PC-3 (cell line): ENCODE measurements around the gene MINDY1. TPM values are rescaled to one million over a fixed set of nuclear protein-coding genes. Genes with fewer than 3 reads are reported as not detected.

Experiments
- ATAC-seq: fragments of 200-7000 bp; cut with Tn5 transposase; 2 replicates; pipeline ENCODE4 v1.9.1; 2020; ENCODE audit warnings: mild to moderate bottlenecking, moderate library complexity
- Bru-seq: library from RNA; stranded (reverse); fragments of 400-500 nt; gene quantifications from one replicate; lab custom pipeline; 2021; lab: Mats Ljungman, UMichigan
- BruChase-seq, 2 experiments: library from RNA; stranded (reverse); fragments of 400-500 nt; gene quantifications; one replicate each; lab custom pipeline; 2021; lab: Mats Ljungman, UMichigan
- BruUV-seq: library from RNA; stranded (reverse); fragments of 400-500 nt; replicated peaks from 2 replicates; lab custom pipeline; 2021; lab: Mats Ljungman, UMichigan
- CTCF ChIA-PET: fragments of 300-600 bp; sonication (Branson Sonifier 250); formaldehyde crosslinking; loops from one replicate; lab custom pipeline; 2022; ENCODE audit warnings: antibody characterized with exemption; lab: Charles Lee
- POLR2A ChIA-PET: fragments of 300-600 bp; sonication (Branson Sonifier 250); formaldehyde crosslinking; loops from one replicate; lab custom pipeline; 2022; ENCODE audit warnings: antibody characterized with exemption; ENCODE audit not compliant: unreplicated experiment; lab: Charles Lee
- DNase-seq: peaks from one replicate; pipeline ENCODE4 v3.0.0-alpha.2; 2015
- H2AFZ ChIP-seq: fragments of 300-600 bp; sonication (generic); 2 replicates; pipeline ENCODE4 v1.6.0; 2016; ENCODE audit warnings: antibody characterized with exemption, low read length
- H3F3A ChIP-seq: fragments of 300-600 bp; sonication (generic); one replicate; pipeline ENCODE4 v1.6.0; 2017; ENCODE audit warnings: antibody characterized with exemption, low read length, control low read depth, mild to moderate bottlenecking; ENCODE audit not compliant: unreplicated experiment
- H3K27ac ChIP-seq: fragments of 300-600 bp; sonication (generic); 2 replicates; pipeline ENCODE4 v1.5.1; 2016; ENCODE audit warnings: mild to moderate bottlenecking, low read length
- H3K27me3 ChIP-seq: fragments of 300-600 bp; sonication (generic); 2 replicates; pipeline ENCODE4 v1.6.1; 2016; ENCODE audit warnings: low read length, mixed read lengths
- H3K36me3 ChIP-seq: fragments of 300-600 bp; sonication (generic); 2 replicates; pipeline ENCODE4 v1.6.1; 2016; ENCODE audit warnings: low read depth, mixed run types, low read length, mixed read lengths
- H3K4me1 ChIP-seq: fragments of 300-600 bp; sonication (generic); 2 replicates; pipeline ENCODE4 v1.5.1; 2016; ENCODE audit warnings: low read length; ENCODE audit not compliant: insufficient read depth
- H3K4me2 ChIP-seq: fragments of 300-600 bp; sonication (generic); 2 replicates; pipeline ENCODE4 v1.6.0; 2016; ENCODE audit warnings: low read length
- H3K4me3 ChIP-seq: fragments of 300-600 bp; sonication (generic); 2 replicates; pipeline ENCODE4 v1.5.1; 2016; ENCODE audit warnings: mild to moderate bottlenecking, low read length, mixed read lengths
- H3K79me2 ChIP-seq: fragments of 300-600 bp; sonication (generic); 2 replicates; pipeline ENCODE4 v1.6.1; 2017; ENCODE audit warnings: low read length, mixed read lengths
- H3K9ac ChIP-seq: fragments of 300-600 bp; sonication (generic); 2 replicates; pipeline ENCODE4 v1.6.0; 2016; ENCODE audit warnings: mild to moderate bottlenecking, low read length
- H3K9me2 ChIP-seq: fragments of 300-600 bp; sonication (generic); replicated peaks from 2 replicates; pipeline ENCODE4 v1.6.1; 2016; ENCODE audit warnings: mixed run types, low read length, mixed read lengths
- H3K9me3 ChIP-seq: fragments of 300-600 bp; sonication (generic); 2 replicates; pipeline ENCODE4 v1.6.1; 2016; ENCODE audit warnings: low read length, mixed read lengths
- H4K20me1 ChIP-seq: fragments of 300-600 bp; sonication (generic); 2 replicates; pipeline ENCODE4 v1.6.1; 2016; ENCODE audit warnings: low read length, mixed read lengths
- EZH2 ChIP-seq: fragments of 300-600 bp; sonication (generic); IDR thresholded peaks from one replicate; pipeline ENCODE4 v1.6.1; 2017; ENCODE audit warnings: antibody characterized with exemption, mild to moderate bottlenecking, low read length; ENCODE audit not compliant: unreplicated experiment
- EZH2phosphoT487 ChIP-seq: fragments of 300-600 bp; sonication (generic); IDR thresholded peaks from 2 replicates; pipeline ENCODE4 v1.6.1; 2018; ENCODE audit warnings: mild to moderate bottlenecking, antibody characterized with exemption, low read length, borderline replicate concordance
- intact Hi-C: fragments of 100-400 bp; cut with micrococcal nuclease; formaldehyde crosslinking; loops from 2 replicates; pipeline ENCODE4 v1.9.0; 2023
- long read RNA-seq: library from polyadenylated mRNA; unstranded; transcript quantifications from one replicate; pipeline ENCODE4 v2.0.0, GENCODE V29; 2021; ENCODE audit not compliant: unreplicated experiment
- total RNA-seq: library from RNA; depleted of rRNA; stranded (reverse); fragments of >200 nt; gene quantifications from 2 replicates; pipeline ENCODE4 v1.2.3, GENCODE V29; 2014; rRNA removed
- TF ChIP-seq, protein P1 (sequence below): fragments of 300-600 bp; sonication (generic); conservative IDR thresholded peaks from 2 replicates; pipeline ENCODE4 v1.5.1; 2017; ENCODE audit warnings: antibody characterized with exemption, low read depth, mild to moderate bottlenecking, low read length

MINDY1 gene, protein sequence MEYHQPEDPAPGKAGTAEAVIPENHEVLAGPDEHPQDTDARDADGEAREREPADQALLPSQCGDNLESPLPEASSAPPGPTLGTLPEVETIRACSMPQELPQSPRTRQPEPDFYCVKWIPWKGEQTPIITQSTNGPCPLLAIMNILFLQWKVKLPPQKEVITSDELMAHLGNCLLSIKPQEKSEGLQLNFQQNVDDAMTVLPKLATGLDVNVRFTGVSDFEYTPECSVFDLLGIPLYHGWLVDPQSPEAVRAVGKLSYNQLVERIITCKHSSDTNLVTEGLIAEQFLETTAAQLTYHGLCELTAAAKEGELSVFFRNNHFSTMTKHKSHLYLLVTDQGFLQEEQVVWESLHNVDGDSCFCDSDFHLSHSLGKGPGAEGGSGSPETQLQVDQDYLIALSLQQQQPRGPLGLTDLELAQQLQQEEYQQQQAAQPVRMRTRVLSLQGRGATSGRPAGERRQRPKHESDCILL
- total RNA-seq = 6.3 and 7.8 TPM in 2 replicates
- percentile 47 among the genes with signal in this experiment for Bru-seq, nascent RNA
- BruChase-seq, experiment 1, labeled RNA remaining after a 6-hour chase = percentile 55 among the genes with signal in this experiment
- BruChase-seq, experiment 2, labeled RNA remaining after a 2-hour chase = percentile 47 among the genes with signal in this experiment
- long read RNA-seq, partial matches to known transcripts = 2 of 9 reads
- long read RNA-seq, other reads (novel, unspliced or antisense) = 7 of 9 reads

DNA sequence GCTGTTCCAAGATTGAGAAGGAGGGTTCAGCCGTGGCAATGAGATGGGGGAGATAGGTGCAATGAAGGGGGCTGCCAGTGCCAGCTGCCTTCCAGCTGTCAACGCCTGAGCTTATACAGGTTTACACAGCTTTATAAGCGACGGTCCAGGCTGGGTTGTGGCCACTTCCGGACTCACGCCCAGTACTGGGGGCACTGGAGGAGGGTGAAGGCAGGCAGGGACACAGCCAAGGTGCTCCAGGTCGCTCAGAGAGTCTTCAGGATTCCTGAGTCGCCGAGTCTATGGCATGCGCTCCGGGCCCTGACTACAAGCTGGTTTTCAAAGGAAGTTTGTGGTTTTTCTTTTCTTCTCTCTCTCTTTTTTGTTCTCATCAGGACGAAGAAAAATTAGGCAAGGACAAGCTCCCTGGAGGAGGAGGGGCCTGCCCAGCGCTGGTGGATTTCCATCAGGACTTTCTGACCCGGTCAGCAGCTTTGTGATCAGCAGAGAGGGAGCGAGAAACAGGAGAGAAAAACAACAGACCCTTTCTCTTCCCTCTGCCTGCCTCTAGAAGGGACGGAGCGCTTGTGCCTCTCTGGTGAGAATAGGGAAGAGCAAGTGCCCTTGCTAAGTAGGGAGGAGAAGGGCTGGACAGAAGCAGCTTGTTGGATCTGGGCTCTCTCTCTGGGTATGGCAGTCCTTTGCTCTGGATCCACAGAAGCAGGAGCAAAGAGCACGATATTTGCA, at the start of gene MINDY1:
MINDY1 (minus strand) TSS at position 576 of the 726 bp plus-strand sequence. CDS start 4,285 bp downstream, outside the sequence.
- peak within 1 kb of the TSS; percentile 92 for H3K4me2 ChIP-seq
- H3K9me3 ChIP-seq = no peaks in the 10 kb centered on the region
- H3K4me3 ChIP-seq = peak within 1 kb of the TSS; percentile 86
- POLR2A ChIA-PET = interaction anchor here (0.6 to 0.9 kb wide), 4 partner anchors 32 to 460 kb away, joined by 3 to 7 read pairs (median 5); partner anchors contain the start of genes CERS2 and GABPB2
- H3K4me1 ChIP-seq = peaks cover 37% of the 10 kb centered on the region
- H3K79me2 ChIP-seq = peaks cover 27% of the 10 kb centered on the region
- peak within 1 kb of the TSS; percentile 75 for H2AFZ ChIP-seq
- H4K20me1 ChIP-seq = no peaks in the 10 kb centered on the region
- peaks cover 6% of the 10 kb centered on the region for H3F3A ChIP-seq
- BruUV-seq = TSS peak; percentile 57
- H3K9ac ChIP-seq = peak within 1 kb of the TSS; percentile 47
- peak within 1 kb of the TSS; percentile 82 for H3K27ac ChIP-seq
- no peaks in the 10 kb centered on the region for H3K27me3 ChIP-seq
- TF ChIP-seq, protein P1, sequence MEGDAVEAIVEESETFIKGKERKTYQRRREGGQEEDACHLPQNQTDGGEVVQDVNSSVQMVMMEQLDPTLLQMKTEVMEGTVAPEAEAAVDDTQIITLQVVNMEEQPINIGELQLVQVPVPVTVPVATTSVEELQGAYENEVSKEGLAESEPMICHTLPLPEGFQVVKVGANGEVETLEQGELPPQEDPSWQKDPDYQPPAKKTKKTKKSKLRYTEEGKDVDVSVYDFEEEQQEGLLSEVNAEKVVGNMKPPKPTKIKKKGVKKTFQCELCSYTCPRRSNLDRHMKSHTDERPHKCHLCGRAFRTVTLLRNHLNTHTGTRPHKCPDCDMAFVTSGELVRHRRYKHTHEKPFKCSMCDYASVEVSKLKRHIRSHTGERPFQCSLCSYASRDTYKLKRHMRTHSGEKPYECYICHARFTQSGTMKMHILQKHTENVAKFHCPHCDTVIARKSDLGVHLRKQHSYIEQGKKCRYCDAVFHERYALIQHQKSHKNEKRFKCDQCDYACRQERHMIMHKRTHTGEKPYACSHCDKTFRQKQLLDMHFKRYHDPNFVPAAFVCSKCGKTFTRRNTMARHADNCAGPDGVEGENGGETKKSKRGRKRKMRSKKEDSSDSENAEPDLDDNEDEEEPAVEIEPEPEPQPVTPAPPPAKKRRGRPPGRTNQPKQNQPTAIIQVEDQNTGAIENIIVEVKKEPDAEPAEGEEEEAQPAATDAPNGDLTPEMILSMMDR = peak; percentile 64
- TF ChIP-seq EZH2 = no peak
- ATAC-seq (peak; percentile 69), DNase-seq (peak; percentile 80)
- H3K9me2 ChIP-seq = no peaks in the 10 kb centered on the region
- CTCF ChIA-PET = interaction anchor here (0.6 to 1.7 kb wide), 5 partner anchors 9 to 81 kb away, joined by 4 to 17 read pairs (median 5); partner anchors contain the start of gene CERS2
- intact Hi-C loops = loop anchor here (1.0 to 10.0 kb wide), 4 partner anchors 27 to 382 kb away; partner anchors contain the start of genes C1orf56, ENSA and GOLPH3L
- H3K36me3 ChIP-seq = no peaks in the 10 kb centered on the region

DNA sequence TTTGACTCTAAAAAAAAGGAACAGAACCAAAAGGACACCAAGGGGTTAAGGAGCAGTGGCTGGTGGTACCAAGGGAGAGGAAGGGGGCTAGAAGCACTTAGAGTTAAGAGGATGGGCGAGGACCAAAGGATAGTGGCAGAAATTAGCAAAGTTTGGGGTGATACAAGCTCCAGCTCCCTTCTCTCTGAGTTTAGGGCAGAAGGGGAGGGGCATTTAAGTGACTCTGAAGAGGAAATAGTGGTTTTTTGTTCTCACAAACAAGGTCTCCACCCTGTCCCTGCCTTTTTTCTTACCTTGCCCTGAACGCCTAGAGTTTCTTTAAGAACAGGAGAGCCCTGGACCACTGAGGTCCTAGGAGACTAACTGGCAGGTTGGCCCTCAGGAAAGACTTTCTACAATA, 49.4 kb upstream of the MINDY1 start:
- TF ChIP-seq, protein P1 = no peak
- TF ChIP-seq EZH2 (no peak), EZH2phosphoT487 (no peak)
- Histone ChIP-seq H3K9me3 (no peaks in the 10 kb centered on the region), H3K9ac (no peak overlapping the region), H3K4me1 (peaks cover 26% of the 10 kb centered on the region), H3F3A (peaks cover 4% of the 10 kb centered on the region), H4K20me1 (peaks cover 25% of the 10 kb centered on the region; the same call in 1 of the 2 replicates), H3K36me3 (peaks cover 49% of the 10 kb centered on the region), H3K79me2 (peaks cover 65% of the 10 kb centered on the region), H3K4me3 (no peak overlapping the region), H3K9me2 (no peaks in the 10 kb centered on the region), H3K27ac (no peak overlapping the region), H2AFZ (no peak overlapping the region), H3K27me3 (no peaks in the 10 kb centered on the region), H3K4me2 (peak overlapping the region; percentile 23; the same call in 1 of the 2 replicates)
- POLR2A ChIA-PET = no interaction called here
- ATAC-seq (no peak), DNase-seq (no peak)
- no TSS peak for BruUV-seq
- CTCF ChIA-PET = no interaction called here
- intact Hi-C loops = no loop called here
